ENCODE measurements around the gene DGKI.

Gene DGKI

DNA sequence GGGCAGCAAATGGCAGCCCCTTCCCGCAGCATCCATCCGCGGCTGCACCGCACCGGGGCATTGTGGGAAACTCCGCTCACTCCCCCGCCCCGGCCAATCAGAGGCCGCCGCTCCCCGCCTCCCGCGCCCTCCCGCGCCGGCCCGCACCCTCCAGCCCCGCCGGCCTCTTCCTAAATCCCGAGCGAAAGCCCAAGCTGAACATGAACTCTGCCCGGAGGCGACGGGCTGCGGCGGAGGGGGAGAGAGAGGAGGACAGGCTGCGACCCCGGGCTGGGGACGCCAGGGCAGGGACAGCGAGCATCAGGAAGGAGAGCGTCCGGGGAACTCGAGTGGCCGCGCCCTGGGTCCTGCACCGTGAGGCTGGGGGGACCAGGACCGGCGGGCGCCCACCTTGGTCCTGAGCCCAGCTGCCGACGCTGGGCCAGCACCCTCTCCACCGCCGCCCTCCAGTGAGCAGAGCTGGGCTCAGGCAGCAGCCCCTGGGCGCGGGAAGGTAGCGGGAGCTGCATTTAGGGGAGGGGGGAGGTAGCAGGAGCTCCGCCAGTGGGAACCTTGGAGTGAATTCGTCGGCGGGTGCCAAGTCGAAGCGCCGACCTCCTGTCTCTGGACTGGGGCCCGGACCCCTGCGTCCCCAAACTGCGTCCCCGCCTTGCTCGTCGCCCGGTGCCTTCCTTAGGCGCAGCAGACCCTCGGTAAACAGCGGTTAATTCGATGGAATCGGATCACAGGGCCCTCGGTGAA lies at the start of gene DGKI:
TSS of gene DGKI (minus strand) at position 148 of the 741 bp plus-strand sequence.
- no peak for DNase-seq

DNA sequence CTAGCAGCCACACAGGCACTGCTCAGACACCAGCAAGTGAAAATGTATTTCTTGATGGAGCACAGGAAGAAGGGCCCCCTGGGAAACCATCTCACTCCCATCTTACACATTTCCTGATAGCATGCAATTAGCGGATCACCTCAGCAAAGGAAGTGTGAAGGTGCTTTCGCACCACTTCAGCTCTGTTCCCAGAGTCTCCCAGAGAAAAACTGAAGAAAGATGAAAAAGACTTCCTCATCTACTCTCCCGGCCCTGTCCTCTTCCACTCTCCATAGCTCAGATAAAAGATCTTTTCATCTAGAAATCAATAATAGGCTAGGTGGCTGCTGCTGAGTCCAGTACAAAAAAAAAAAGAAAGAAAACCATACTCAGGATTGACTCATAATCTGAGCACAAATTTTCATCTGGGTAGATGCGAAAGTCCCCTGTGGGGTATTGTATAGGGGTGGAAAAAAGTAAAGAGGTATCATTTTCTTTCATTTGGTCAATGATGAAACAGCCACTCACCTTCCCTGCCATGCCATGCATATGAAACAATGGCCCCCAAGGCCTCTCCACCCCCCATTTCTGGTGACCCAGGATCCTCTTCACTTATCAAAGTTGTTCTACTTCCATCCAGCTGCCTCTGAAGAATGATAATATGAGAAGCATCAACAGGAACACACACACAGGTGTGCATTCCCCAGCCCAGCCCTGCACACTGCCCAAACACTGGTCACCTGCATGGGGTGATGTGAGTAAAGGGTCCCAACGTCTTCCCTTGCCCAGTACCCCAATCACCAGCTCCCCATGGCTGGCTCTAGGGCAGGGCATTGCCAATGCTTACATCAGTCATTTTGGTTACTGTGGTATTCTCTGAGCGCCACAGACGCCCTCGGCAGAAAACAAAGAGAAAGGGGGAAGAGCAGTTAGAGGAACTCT lies 48.8 kb upstream of the DGKI start:
- no peak for DNase-seq

- no peak for DNase-seq
These were observed 46.5 kb upstream of the DGKI start for GRCh38 chr7:137893143-137893742.

- no peak for DNase-seq
These were observed 44.4 kb upstream of the DGKI start for GRCh38 chr7:137891016-137891655.

DNA sequence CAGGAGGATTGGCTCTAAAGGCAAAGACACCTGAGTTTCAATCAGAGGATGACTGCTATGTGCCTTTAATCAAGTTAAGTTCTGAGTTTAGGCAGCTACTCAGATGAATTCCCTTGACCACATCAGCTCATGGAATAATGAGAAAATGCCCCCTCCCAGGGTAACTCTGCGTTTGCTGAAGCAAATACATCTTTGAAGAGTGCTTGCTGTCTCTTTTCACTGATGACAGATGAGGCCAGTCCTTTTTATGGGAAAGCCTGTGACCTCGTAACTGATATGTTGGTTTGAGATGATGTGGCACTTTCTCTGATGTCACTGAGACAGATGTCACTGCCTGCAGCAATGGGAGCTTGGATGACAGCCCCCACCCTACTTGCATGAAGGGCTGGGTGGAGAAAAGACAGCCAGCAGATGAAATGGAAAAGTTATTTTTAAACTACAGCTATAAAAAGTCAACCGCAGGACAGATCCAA lies 43.7 kb upstream of the DGKI start:
- DNase-seq = no peak

DNA sequence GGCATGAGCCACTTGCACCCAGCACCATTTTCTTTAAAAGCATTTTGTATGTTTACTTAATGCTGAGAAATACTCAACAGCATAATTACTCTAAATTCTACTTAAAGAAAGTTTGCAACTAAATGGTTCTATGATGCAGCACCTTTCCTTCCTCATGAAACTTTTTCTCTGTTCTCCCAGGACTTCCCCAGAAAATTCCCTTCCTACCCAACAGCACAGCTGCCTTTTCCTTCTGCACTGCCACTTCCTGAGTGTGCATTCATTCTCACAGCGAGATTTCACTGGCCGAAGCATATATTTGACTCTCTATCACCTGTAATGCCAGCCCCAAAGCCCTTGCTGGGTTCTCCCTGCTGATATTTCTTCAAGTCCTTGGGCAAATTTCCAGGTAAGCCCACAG lies 41.5 kb upstream of the DGKI start:
- no peak for DNase-seq

- no peak for DNase-seq
These were observed 40.0 kb upstream of the DGKI start for GRCh38 chr7:137886746-137887145.

DNA sequence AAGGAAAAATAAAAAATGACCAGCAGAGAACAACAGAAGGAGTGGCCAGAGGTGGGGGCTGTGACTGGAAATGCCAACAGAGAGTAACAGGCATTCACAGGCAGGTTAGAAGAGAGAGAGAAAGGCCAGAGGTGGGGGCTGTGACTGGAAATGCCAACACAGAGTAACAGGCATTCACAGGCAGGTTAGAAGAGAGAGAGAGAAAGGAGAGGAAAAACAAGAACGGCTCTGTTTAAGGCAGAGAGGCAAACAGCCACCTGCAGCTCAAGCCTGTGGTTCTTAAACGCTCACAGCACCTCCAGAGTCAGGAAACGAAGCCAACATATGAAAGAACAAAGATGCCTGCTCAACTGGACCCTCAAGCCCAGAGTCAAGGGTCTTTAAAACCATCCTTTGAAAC lies 39.5 kb upstream of the DGKI start:
- no peak for DNase-seq

DNA sequence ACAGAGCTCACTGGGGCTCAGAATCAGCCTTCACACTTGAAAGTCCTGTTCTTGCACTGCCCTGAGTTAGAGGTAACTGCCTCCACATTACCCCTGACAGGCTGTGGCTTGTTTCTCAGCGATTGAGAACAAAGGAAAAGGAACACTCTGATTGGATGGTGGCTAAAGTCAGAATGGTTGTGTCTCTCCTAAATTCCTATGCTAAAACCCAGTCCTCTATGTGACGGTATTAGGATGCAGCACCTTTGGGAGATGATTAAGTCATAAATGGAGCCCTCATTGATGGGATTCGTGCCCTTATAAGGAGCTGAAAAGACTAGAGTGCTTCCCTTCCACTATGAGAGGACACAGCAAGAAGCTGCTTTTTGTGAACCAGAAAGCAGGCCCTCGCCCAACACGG lies 38.9 kb upstream of the DGKI start:
- DNase-seq = no peak

GRCh38 chr7:137882806-137883205 lies 36.0 kb upstream of the DGKI start:
- no peak for DNase-seq

- no peak for DNase-seq
These were observed 35.5 kb upstream of the DGKI start for GRCh38 chr7:137882261-137882668.

GRCh38 chr7:137881607-137882260 lies 35.0 kb upstream of the DGKI start:
- no peak for DNase-seq

DNA sequence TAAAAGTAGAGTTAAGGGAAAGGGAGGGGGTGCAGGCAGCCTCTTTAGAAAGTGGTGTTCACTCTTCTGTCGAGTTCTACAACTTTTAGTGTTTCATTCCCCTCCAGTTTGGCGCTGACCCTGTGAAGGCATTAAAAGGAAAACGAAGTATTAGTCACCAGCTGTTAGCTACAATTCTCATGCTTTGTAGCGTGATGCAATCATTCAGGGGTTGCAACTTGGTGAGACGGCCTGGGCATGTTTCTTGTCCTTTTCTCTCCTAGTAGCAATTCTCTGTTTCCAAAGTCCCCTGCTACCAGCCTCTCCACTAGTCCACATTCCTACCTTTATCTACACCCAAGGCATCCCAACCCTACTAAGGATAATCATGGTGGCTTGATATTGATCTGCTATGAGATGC lies 33.7 kb upstream of the DGKI start:
- no peak for DNase-seq

- no peak for DNase-seq
These were observed 32.8 kb upstream of the DGKI start for GRCh38 chr7:137879357-137880158.

DNA sequence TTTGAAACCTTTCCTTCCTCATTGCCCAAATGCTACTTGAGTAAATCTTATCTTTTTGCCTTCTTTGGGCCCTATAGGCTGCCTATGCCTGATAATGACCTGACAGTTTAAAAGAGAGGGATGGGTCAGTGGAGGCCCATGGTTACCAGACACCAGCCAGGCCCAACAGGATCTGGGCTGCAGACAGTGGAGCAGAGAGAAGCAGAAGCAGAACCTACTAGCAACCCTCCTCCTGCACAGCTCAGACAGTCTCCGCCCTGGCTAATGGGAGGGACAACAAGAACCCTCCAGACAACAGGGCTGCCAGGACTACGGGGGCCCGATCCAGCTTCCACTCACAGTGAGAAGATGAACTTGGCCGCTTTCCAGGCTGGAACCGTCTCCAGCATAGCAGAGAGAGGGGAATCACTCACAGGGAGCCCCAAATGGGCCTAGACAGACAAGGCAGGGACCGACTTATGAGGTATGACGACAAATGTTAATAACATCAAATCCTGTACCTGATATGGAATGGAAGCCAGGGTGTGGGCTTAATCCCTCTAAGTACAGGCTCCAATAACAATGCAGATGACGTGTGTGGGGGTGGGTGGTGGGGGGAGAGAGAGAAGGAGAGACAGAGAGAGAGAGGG lies 31.7 kb upstream of the DGKI start:
- peak; percentile 67 for DNase-seq

DNA sequence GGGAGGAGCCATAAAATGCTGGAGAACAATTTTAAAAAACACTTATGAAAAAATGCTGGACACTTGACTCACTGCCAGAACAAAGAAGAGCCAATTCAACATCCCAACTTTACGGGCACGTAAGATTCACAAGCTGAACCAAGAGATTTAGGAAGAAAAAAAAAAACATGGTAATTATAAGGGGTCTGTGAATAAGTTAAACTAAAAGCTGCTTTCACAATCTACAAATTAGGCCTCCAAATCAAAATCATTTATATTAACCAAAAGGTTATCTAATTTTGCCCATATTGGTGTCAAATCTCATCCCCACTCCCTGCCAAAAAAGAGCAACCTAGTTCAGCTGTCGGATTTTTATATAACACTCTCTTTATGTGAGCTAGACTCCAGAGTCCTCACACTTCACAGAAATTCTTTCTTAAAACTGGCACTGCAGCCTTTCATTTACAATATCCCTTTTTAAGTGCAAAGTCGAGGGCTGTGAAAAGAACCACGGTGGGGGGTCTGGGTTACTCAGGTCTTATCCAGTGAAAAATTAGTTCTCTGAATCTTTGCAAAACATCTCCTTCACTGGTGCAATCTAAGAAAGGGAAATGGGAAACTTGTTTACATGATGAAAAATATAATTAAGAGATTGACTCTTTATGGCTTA lies 30.4 kb upstream of the DGKI start:
- DNase-seq = no peak

GRCh38 chr7:137875746-137876145 lies 29.0 kb upstream of the DGKI start:
- DNase-seq = no peak

- no peak for DNase-seq
These were observed 27.4 kb upstream of the DGKI start for GRCh38 chr7:137873979-137874777.

GRCh38 chr7:137873524-137873923 lies 26.8 kb upstream of the DGKI start:
- DNase-seq = no peak

All from hematopoietic multipotent progenitor cell treated with erythropoietin and hydrocortisone succinate and interleukin-3 and kit ligand, for 4 days (in vitro differentiated cells).